Caki2 (cell line): ENCODE data around the gene MB. TPM values are rescaled to one million over a fixed set of nuclear protein-coding genes. Genes with fewer than 3 reads are reported as not detected.

Source experiments
- DNase-seq: peaks from one replicate; pipeline ENCODE4 v3.0.0-alpha.2; 2015; ENCODE audit warnings: low read depth
- in situ Hi-C: cut with HindIII; loops from 2 replicates; pipeline ENCODE4 v1.10.0; 2016; ENCODE audit warnings: low sequenced_read_pairs, low pct_unique_long_range_greater_than_20kb, mixed read lengths
- total RNA-seq: library from RNA; depleted of rRNA; stranded (reverse); fragments of >200 nt; shearing (Covaris generic); gene quantifications from 2 replicates; pipeline ENCODE4 v1.2.3, GENCODE V29; 2014; ENCODE audit warnings: low replicate concordance

The MB gene
- total RNA-seq, 1 experiment from 2014 or later, result 2.5 TPM

DNA sequence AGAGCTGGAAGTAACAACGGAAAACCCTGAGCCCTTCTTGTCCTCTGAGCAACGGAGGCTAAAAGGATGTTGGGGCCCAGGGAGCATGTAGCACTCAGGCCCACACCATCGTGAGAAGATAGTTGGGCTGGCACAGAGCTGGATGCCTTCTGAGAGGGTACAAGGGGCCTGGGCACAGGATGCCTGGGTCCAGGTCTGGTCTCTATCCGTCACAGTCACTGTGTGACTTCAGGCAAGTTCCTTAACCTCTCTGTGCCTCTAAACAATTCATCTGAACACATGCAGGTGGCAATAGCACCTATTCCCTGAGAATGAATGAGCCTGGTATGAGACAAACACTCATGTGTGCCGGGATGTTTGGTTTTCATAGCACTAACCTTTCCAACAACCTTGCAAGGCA is 29.2 kb downstream of the MB start:
- in situ Hi-C loops, result loop anchor here (10.0 kb wide), 1 partner anchor 183 kb away; the partner anchor contains the start of gene MCM5
- no peak for DNase-seq

DNA sequence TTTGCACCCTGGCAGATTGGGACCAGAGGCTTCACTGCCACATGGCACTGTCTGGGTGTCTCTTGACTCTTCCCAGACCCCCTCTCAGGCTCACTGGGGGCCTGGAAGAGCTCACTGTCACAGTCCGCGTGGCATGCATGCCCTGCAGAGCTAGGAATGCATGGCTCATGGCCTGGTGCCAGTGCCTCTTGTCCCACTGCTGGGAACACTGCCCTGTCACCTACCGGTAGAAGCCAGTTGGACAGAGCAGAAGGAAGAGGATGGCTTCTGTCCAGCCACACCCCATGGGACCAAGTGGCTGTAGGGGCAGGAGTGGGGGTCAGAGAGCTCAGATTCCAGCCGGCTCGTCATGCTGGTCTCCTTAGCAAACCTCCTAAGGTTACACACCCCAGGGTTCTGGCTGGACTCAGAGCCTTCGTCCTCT is 29.7 kb downstream of the MB start:
- DNase-seq, result peak; percentile 87
- in situ Hi-C loops, result loop anchor here (10.0 kb wide), 1 partner anchor 183 kb away; the partner anchor contains the start of gene MCM5

GRCh38 chr22:35586771-35587170 is 30.4 kb downstream of the MB start:
- peak; percentile 25 for DNase-seq
- in situ Hi-C loops, result loop anchor here (10.0 kb wide), 1 partner anchor 182 kb away; the partner anchor contains the start of gene MCM5

- in situ Hi-C loops, result loop anchor here (10.0 kb wide), 1 partner anchor 178 kb away; the partner anchor contains the start of gene MCM5
- DNase-seq, result peak; percentile 81
Measured at GRCh38 chr22:35582861-35583670, 34.1 kb downstream of the MB start.

DNA sequence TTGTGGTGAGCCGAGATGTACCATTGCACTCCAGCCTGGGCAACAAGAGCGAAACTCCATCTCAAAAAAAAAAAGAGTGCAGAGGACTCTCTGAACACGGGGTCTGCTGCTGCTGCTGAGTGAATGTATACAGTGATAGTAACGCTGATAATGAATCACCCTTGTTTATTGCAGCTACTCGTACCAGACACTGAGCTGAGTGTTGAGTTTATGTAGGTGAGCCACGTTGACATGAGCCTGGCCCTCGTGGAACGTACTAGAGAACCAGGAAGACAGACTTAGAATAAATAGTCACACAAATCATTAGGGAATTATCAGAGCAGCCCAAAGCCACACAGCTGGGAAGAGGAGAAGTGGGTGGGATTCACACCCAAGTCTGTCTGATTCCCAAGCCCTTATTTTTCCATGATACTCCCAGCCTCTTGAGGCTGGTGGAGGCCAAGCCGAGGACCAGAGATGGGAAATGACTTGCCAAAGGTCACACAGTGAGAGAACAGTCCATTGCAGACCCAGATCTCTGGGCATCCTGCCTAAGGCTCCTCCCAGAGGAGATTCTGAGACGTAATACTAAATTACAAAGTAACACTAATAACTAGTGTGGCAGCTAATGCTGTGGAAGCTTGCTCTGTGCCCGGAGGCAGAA is 34.8 kb downstream of the MB start:
- DNase-seq, result peak; percentile 31
- in situ Hi-C loops, result loop anchor here (10.0 kb wide), 1 partner anchor 178 kb away; the partner anchor contains the start of gene MCM5

- no peak for DNase-seq
- in situ Hi-C loops, result loop anchor here (10.0 kb wide), 1 partner anchor 176 kb away; the partner anchor contains the start of gene MCM5
Measured at GRCh38 chr22:35581023-35581413, 36.1 kb downstream of the MB start.

DNA sequence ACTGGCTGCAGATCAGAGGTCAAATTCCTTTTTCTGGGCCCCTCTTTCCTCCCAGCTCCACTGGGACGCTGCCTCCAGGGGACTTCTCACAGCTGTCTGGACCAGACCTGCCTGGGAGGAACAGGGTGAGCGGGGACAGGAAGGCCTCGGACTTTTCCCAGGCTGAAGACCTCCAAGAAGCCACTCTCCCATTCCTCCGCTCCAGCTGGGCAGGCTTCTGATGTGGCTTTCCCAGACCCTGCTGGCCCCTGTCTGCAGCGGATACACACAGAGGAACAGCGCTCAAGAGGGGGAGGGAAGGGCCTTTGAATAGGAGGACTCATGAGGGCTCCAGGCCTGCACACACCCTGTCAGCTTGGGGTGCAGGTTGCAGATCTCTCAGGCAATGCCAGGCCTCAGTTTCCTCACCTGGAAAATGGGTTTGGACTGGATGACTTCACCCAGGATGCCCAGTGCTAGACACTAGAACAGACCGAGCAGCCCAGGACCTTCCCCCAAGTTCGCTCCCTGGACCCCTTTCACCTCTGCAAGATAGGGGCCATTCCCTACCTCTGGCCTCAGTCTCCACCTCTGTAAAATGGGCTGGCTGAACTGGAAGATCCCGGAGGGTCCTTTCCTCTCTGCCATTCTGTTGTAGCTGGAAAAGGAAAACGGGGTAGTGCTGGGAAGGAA is 36.6 kb downstream of the MB start:
- in situ Hi-C loops, result loop anchor here (10.0 kb wide), 1 partner anchor 176 kb away; the partner anchor contains the start of gene MCM5
- DNase-seq, result no peak

DNA sequence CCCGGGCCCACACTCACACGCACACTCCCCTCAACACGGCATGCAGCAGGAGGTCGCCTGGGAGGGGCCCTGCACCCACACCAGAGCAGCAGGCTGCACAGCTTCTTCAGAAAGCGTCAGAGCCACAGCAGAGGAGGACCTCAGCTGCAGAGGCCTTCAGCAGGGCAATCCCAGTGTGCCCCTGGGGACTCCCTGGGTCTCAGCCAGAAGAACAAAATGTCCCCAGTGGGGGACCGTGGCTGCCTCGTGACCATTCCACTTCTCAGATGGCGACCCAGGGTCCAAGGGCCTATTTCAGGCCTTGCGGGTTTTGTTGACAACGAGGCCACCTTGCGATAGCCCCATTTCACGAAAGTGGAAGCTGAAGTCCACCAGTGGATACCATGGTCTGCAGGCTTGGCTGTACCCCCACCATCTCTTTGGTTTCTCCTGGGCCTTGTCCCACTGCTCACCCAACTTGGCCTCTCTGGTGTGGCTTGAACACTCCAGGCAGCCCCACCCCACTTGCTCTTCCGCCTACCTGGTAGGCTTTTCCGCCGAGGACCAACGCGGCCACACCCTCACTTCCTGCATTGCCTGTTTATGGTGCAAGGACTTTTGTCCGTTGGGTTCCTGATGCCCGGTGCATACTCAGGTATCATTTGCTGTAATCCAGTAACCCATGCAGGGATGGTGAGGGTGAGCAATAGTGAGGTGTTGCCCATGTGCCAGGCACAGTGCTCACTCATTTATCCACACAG is 38.1 kb downstream of the MB start:
- in situ Hi-C loops, result no loop called here
- DNase-seq, result no peak

- in situ Hi-C loops, result no loop called here
- DNase-seq, result no peak
Measured at GRCh38 chr22:35577799-35578659, 39.1 kb downstream of the MB start.

DNA sequence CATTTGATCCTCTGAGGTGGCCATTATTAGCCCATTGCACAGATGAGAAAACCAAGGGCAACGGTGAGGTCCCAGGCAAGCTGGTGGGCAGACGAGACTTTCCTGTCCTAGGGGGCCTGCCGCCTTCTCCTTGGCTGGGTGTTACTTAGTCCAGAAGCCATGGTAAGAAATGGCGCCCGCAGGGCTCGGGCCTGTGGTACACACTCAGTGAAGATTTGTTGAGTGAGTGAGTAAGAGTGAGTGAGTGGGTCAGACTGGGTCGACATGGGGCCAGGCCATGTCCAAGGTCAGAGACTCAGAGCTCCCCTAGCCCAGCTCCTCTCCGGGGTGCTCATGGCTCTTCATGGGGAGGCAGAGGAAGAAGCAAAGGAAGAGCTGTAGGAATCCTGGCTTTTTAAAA is 40.5 kb downstream of the MB start:
- in situ Hi-C loops, result no loop called here
- no peak for DNase-seq

GRCh38 chr22:35575116-35575748 is 41.9 kb downstream of the MB start:
- in situ Hi-C loops, result no loop called here
- no peak for DNase-seq

DNA sequence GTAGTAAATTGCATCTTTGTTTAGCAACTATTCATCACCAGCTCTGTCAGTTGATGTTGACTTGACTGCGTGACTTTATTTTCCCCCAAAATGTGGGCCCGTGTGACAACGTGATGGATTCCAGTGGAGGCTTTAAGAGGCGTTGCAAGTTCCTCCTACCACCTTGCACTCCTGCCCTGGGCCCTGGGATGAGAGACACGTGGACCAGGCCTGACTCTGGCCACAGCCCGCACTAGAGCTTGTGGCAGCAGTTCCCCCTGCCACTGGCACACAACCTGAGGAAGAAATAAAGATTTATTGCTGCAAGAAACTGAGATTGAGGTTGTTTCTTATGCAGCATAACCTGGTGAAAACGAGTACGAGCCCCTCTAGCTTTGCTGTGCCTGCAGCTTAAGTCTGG is 44.6 kb downstream of the MB start:
- no peak for DNase-seq
- in situ Hi-C loops, result no loop called here

DNA sequence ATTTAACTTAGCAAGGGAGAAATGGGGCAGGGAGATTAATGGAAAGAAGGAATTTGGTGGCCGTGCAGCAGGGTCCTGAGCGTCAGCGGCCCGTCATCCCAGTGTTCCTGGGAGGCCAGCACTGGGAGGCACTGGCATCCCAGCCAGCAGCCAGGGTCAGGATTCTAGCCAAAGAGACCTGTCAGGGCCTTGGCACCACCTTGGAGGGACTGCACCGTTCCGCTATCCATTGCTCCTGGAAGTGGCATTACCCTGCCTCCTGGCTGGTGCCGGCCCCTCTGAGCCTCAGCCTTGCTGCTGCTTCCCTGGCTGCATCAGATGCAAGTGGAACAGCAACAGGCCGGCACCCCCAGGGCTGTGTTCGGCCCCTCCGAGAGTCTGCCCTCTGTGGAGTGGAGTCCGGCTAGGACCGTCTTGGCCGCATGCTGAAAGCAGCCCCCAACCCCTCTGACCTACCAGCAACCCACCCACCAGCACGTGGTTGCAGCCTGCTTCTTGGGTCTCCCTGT is 46.4 kb downstream of the MB start:
- in situ Hi-C loops, result no loop called here
- no peak for DNase-seq

DNA sequence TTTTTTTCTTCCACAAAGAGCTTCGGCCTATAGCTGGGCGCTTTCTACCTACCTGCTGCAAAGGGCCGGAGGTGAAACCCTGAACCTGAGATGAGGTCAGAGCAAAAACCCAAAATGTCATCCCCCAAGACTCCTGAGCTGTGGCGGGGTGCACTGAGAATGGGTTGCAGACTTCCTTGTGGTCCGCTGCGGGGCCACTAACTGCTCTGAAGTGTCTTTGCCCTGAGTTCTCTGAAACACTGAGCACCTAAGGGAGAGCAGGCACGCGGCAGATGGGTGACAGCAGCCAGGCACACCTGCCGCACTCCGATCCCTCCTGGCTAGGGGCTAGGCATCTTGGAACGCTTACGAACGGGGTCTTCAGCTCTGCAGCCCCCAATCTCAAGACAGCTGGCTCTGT is 47.2 kb downstream of the MB start:
- in situ Hi-C loops, result no loop called here

GRCh38 chr22:35568751-35569739 is 48.1 kb downstream of the MB start:
- peak; percentile 63 for DNase-seq

More for the DNA sequence above, 47.2 kb downstream of the MB start:
- no peak for DNase-seq

More at GRCh38 chr22:35568751-35569739, 48.1 kb downstream of the MB start:
- in situ Hi-C loops, result no loop called here
